ENCODE measurements around the gene RINT1. TPM values are rescaled to one million over a fixed set of nuclear protein-coding genes. Genes with fewer than 3 reads are reported as not detected.
A peak's percentile ranks its signal among the peaks of the same experiment; 100 is the strongest.

Gene RINT1
- polyA plus RNA-seq, 1 of the 3 experiments (the other 2 are of a cell fraction), result 13.1 TPM

DNA sequence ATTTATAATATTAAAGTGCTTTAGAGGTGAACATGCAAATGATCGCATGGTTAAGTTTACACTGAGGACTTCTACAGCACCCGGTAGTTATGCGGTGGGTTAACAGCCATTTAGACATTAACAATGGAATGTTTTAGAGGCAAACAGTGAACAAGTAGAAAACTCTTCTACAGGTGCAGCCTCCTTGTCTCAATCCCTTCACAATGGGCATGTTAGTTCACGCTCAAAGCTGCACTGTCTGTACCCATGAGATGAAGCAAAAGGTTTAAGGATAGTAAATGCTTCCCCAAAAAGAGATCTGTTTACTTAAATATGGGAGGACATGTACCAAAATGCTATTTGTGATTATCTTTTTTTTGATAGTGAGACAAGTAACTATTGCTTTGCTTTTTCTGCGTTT lies 35.0 kb upstream of the RINT1 start:
- POLR2A ChIA-PET, result no interaction called here
- Histone ChIP-seq H3K9me3 (no peaks in the 10 kb centered on the region), H3K79me2 (ENCODE audit: insufficient read depth) (no peaks in the 10 kb centered on the region), H3K4me1 (ENCODE audit: control insufficient read depth in 1 of 2, insufficient read depth in 2 of 2, low read depth in 1 of 2, low read length in 1 of 2) (peaks cover 0 to 9% of the 10 kb centered on the region in 2 experiments), H3K9me2 (no peaks in the 10 kb centered on the region), H3K4me2 (peak overlapping the region; percentile 40; the same call in 1 of the 2 replicates), H2AFZ (ENCODE audit: low read depth) (no peak overlapping the region), H4K20me1 (ENCODE audit: insufficient read depth) (no peaks in the 10 kb centered on the region), H3F3A (replicated peaks; ENCODE audit: insufficient read depth) (peaks cover 18% of the 10 kb centered on the region), H3K27me3 (ENCODE audit: insufficient read depth) (no peaks in the 10 kb centered on the region), H3K9ac (no peak overlapping the region), H3K27ac (ENCODE audit: low read depth in 2 of 2, low read length in 1 of 2) (peak overlapping the region; percentile 17 to 80; a peak in 3 of 4 replicates), H3K36me3 (replicated peaks in 1 of 2; ENCODE audit: control insufficient read depth in 1 of 2, insufficient read depth in 2 of 2, low read length in 1 of 2) (peaks cover 40 to 45% of the 10 kb centered on the region in 2 experiments), H3K4me3 (ENCODE audit: low read depth in 2 of 2, low read length in 1 of 2) (no peak overlapping the region)
- CTCF ChIA-PET, result interaction anchor here (1.0 to 2.0 kb wide), 4 partner anchors 8 to 95 kb away, joined by 3 to 5 read pairs (median 4); no protein-coding TSS in a partner anchor
- WGBS (ENCODE audit: low lambda C conversion rate), result 91% methylated on average over 5 of the region's 5 CpGs
- DNase-seq, result no peak
- TF ChIP-seq NFIC (IDR thresholded peaks at IDR 0.05; ENCODE audit: borderline replicate concordance) (no peak), MEF2A (IDR thresholded peaks at IDR 0.05; ENCODE audit: borderline replicate concordance, low read depth) (no peak), RXRA (IDR thresholded peaks at IDR 0.05; ENCODE audit: borderline replicate concordance, low read depth) (no peak), SMC3 (IDR thresholded peaks at IDR 0.05; ENCODE audit: low read depth, low read length) (no peak), GATA2 (CRISPR knock-in tag; IDR thresholded peaks at IDR 0.05) (no peak), SIN3A (IDR thresholded peaks at IDR 0.05; ENCODE audit: borderline replicate concordance, low read depth, low read length) (no peak), TEAD4 (IDR thresholded peaks at IDR 0.05; ENCODE audit: borderline replicate concordance, insufficient read depth) (no peak), ELF1 (IDR thresholded peaks at IDR 0.05) (no peak), FOXJ3 (CRISPR knock-in tag; IDR thresholded peaks at IDR 0.05) (no peak), EZH2phosphoT487 (IDR thresholded peaks at IDR 0.05; ENCODE audit: borderline replicate concordance, low read depth) (no peak), YY1 (IDR thresholded peaks at IDR 0.05; ENCODE audit: low read depth) (no peak), POLR2AphosphoS5 (IDR thresholded peaks at IDR 0.05; ENCODE audit: low read depth, low read length) (no peak), TAF1 (IDR thresholded peaks at IDR 0.05; ENCODE audit: borderline replicate concordance, low read depth, low read length) (no peak), RCOR1 (IDR thresholded peaks at IDR 0.05; ENCODE audit: low read length) (no peak)
- TF ChIP-seq, protein P1, sequence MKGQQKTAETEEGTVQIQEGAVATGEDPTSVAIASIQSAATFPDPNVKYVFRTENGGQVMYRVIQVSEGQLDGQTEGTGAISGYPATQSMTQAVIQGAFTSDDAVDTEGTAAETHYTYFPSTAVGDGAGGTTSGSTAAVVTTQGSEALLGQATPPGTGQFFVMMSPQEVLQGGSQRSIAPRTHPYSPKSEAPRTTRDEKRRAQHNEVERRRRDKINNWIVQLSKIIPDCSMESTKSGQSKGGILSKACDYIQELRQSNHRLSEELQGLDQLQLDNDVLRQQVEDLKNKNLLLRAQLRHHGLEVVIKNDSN (IDR thresholded peaks at IDR 0.05; ENCODE audit: borderline replicate concordance, low read depth), result no peak
- TF ChIP-seq, protein P2, sequence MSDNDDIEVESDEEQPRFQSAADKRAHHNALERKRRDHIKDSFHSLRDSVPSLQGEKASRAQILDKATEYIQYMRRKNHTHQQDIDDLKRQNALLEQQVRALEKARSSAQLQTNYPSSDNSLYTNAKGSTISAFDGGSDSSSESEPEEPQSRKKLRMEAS (IDR thresholded peaks at IDR 0.05; ENCODE audit: low read depth), result no peak
- TF ChIP-seq, protein P3, sequence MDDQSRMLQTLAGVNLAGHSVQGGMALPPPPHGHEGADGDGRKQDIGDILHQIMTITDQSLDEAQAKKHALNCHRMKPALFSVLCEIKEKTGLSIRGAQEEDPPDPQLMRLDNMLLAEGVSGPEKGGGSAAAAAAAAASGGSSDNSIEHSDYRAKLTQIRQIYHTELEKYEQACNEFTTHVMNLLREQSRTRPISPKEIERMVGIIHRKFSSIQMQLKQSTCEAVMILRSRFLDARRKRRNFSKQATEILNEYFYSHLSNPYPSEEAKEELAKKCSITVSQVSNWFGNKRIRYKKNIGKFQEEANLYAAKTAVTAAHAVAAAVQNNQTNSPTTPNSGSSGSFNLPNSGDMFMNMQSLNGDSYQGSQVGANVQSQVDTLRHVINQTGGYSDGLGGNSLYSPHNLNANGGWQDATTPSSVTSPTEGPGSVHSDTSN (IDR thresholded peaks at IDR 0.05), result no peak
- TF ChIP-seq, protein P4, sequence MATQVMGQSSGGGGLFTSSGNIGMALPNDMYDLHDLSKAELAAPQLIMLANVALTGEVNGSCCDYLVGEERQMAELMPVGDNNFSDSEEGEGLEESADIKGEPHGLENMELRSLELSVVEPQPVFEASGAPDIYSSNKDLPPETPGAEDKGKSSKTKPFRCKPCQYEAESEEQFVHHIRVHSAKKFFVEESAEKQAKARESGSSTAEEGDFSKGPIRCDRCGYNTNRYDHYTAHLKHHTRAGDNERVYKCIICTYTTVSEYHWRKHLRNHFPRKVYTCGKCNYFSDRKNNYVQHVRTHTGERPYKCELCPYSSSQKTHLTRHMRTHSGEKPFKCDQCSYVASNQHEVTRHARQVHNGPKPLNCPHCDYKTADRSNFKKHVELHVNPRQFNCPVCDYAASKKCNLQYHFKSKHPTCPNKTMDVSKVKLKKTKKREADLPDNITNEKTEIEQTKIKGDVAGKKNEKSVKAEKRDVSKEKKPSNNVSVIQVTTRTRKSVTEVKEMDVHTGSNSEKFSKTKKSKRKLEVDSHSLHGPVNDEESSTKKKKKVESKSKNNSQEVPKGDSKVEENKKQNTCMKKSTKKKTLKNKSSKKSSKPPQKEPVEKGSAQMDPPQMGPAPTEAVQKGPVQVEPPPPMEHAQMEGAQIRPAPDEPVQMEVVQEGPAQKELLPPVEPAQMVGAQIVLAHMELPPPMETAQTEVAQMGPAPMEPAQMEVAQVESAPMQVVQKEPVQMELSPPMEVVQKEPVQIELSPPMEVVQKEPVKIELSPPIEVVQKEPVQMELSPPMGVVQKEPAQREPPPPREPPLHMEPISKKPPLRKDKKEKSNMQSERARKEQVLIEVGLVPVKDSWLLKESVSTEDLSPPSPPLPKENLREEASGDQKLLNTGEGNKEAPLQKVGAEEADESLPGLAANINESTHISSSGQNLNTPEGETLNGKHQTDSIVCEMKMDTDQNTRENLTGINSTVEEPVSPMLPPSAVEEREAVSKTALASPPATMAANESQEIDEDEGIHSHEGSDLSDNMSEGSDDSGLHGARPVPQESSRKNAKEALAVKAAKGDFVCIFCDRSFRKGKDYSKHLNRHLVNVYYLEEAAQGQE (IDR thresholded peaks at IDR 0.05; ENCODE audit: low read depth, low read length), result no peak
- TF ChIP-seq, protein P5, sequence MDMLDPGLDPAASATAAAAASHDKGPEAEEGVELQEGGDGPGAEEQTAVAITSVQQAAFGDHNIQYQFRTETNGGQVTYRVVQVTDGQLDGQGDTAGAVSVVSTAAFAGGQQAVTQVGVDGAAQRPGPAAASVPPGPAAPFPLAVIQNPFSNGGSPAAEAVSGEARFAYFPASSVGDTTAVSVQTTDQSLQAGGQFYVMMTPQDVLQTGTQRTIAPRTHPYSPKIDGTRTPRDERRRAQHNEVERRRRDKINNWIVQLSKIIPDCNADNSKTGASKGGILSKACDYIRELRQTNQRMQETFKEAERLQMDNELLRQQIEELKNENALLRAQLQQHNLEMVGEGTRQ (IDR thresholded peaks at IDR 0.05; ENCODE audit: borderline replicate concordance, low read depth, low read length), result no peak
